NCI-H2227 (cell line): ENCODE results near the gene PDE6D.
A peak's percentile ranks its signal among the peaks of the same experiment; 100 is the strongest.

Experiments
- DNase-seq: peaks from one replicate; lab custom pipeline; 2025; ENCODE audit not compliant: unreplicated experiment; lab: John Stamatoyannopoulos, UW

Gene PDE6D

GRCh38 chr2:231708773-231709635, 72.1 kb downstream of the PDE6D start:
- DNase-seq, result peak; percentile 71

- peak; percentile 99 for DNase-seq
Measured at GRCh38 chr2:231707927-231708772, 72.9 kb downstream of the PDE6D start, which contains the start of gene PTMA. Gene PTMA (plus strand): TSS chr2:231708525. CDS start chr2:231708707, 182 bp downstream.

GRCh38 chr2:231707625-231707926, 73.5 kb downstream of the PDE6D start:
- DNase-seq, result peak; percentile 78

GRCh38 chr2:231706731-231707624, 74.1 kb downstream of the PDE6D start:
- DNase-seq, result peak; percentile 99

GRCh38 chr2:231704017-231704416, 77.1 kb downstream of the PDE6D start:
- no peak for DNase-seq

GRCh38 chr2:231701456-231702373, 79.4 kb downstream of the PDE6D start:
- peak; percentile 16 for DNase-seq

- no peak for DNase-seq
Measured at GRCh38 chr2:231699006-231699405, 82.1 kb downstream of the PDE6D start.

- DNase-seq, result no peak
Measured at GRCh38 chr2:231696004-231696367, 85.1 kb downstream of the PDE6D start.

GRCh38 chr2:231693956-231694355, 87.1 kb downstream of the PDE6D start:
- no peak for DNase-seq

- DNase-seq, result no peak
Measured at GRCh38 chr2:231692847-231693246, 88.2 kb downstream of the PDE6D start.

- DNase-seq, result no peak
Measured at GRCh38 chr2:231691251-231691772, 89.8 kb downstream of the PDE6D start.

GRCh38 chr2:231689124-231689893, 91.8 kb downstream of the PDE6D start:
- no peak for DNase-seq

- no peak for DNase-seq
Measured at GRCh38 chr2:231688719-231689118, 92.4 kb downstream of the PDE6D start.

GRCh38 chr2:231687961-231688360, 93.1 kb downstream of the PDE6D start:
- DNase-seq, result no peak

- DNase-seq, result peak; percentile 27
Measured at GRCh38 chr2:231687133-231687852, 93.8 kb downstream of the PDE6D start.

- no peak for DNase-seq
Measured at GRCh38 chr2:231686192-231687100, 94.6 kb downstream of the PDE6D start.
